Measurements from ENCODE around the gene ZNF219. TPM values are rescaled to one million over a fixed set of nuclear protein-coding genes. Genes with fewer than 3 reads are reported as not detected.
A peak's percentile ranks its signal among the peaks of the same experiment; 100 is the strongest.

Gene ZNF219
- polyA plus RNA-seq, 1 donor, result 45.2 TPM

DNA sequence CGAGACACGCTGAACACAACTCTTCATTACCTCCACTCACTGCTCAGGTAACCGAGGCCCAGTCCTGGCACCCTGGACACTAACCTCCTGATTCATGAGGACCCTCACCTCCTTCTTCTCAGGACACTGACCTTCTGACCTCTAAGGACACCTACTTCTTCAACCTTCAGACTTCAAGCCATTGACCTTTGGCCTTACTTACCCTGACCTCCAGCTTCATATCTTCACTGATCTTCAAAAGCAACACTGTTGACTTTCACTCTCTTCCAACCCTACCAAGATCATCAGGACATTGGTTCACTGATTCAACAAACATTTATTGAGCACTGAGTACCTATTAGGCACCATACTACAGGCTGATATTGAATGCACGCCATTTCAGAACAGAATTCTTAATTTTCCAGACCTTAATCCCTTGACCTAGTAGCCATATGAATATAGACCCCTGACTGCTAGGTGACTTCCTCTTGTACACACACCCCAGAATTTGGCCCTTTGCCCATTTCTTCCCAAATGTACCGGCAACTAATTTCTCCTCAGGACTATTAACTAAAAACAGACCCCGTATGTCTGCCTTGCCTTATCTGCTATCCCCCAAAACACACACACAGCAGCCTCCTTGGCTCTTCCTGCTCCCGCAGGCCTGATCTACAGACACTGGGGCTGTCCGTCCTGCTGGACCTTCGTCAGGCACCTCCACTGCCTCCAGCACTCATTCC, 22.6 kb downstream of the ZNF219 start:
- DNase-seq, result no peak
- WGBS (ENCODE audit: insufficient coverage, low lambda C conversion rate), result 57% methylated on average over 1 of the region's 9 CpGs
- Histone ChIP-seq H3K4me1 (ENCODE audit: control insufficient read depth, insufficient read depth, low read length) (peaks cover 6% of the 10 kb centered on the region), H3K27ac (ENCODE audit: low read length) (no peak overlapping the region), H3K9me3 (ENCODE audit: control insufficient read depth, low read depth, low read length) (no peaks in the 10 kb centered on the region), H3K27me3 (ENCODE audit: control insufficient read depth, insufficient read depth, low read length) (no peaks in the 10 kb centered on the region), H3K4me3 (ENCODE audit: low read length) (no peak overlapping the region), H3K36me3 (ENCODE audit: control insufficient read depth, insufficient read depth, low read length) (peaks cover 76% of the 10 kb centered on the region)

DNA sequence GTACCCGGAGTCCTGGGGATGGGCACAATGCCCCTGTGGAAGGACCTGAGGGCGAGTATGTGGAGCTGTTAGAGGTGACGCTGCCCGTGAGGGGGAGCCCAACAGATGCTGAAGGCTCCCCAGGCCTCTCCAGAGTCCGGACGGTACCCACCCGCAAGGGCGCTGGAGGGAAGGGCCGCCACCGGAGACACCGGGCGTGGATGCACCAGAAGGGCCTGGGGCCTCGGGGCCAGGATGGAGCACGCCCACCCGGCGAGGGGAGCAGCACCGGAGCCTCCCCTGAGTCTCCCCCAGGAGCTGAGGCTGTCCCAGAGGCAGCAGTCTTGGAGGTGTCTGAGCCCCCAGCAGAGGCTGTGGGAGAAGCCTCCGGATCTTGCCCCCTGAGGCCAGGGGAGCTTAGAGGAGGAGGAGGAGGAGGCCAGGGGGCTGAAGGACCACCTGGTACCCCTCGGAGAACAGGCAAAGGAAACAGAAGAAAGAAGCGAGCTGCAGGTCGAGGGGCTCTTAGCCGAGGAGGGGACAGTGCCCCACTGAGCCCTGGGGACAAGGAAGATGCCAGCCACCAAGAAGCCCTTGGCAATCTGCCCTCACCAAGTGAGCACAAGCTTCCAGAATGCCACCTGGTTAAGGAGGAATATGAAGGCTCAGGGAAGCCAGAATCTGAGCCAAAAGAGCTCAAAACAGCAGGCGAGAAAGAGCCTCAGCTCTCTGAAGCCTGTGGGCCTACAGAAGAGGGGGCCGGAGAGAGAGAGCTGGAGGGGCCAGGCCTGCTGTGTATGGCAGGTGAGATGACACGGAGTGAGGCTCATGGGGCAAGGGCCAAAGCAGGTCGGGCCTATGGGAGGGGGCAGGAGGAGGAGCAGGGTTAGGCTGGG, 23.8 kb downstream of the ZNF219 start:
- H3K36me3 ChIP-seq (ENCODE audit: control insufficient read depth, insufficient read depth, low read length), result peaks cover 65% of the 10 kb centered on the region
- WGBS (ENCODE audit: insufficient coverage, low lambda C conversion rate), result 100% methylated on average over 4 of the region's 26 CpGs
- H3K4me1 ChIP-seq (ENCODE audit: control insufficient read depth, insufficient read depth, low read length), result peaks cover 11% of the 10 kb centered on the region
- H3K27me3 ChIP-seq (ENCODE audit: control insufficient read depth, insufficient read depth, low read length), result peaks cover 2% of the 10 kb centered on the region
- no peak overlapping the region for H3K27ac ChIP-seq (ENCODE audit: low read length)
- no peak overlapping the region for H3K4me3 ChIP-seq (ENCODE audit: low read length)
- DNase-seq, result no peak
- H3K9me3 ChIP-seq (ENCODE audit: control insufficient read depth, low read depth, low read length), result no peaks in the 10 kb centered on the region

DNA sequence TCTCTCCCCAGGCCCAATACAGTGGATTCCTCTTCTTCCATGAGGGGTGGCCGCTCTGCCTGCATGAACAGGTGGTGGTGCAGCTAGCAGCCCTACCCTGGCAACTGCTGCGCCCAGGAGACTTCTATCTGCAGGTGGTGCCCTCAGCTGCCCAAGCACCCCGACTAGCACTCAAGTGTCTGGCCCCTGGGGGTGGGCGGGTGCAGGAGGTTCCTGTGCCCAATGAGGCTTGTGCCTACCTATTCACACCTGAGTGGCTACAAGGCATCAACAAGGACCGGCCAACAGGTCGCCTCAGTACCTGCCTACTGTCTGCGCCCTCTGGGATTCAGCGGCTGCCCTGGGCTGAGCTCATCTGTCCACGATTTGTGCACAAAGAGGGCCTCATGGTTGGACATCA, 24.5 kb downstream of the ZNF219 start:
- no peak overlapping the region for H3K4me3 ChIP-seq (ENCODE audit: low read length)
- no peak overlapping the region for H3K27ac ChIP-seq (ENCODE audit: low read length)
- H3K36me3 ChIP-seq (ENCODE audit: control insufficient read depth, insufficient read depth, low read length), result peaks cover 58% of the 10 kb centered on the region
- DNase-seq, result no peak
- H3K27me3 ChIP-seq (ENCODE audit: control insufficient read depth, insufficient read depth, low read length), result peaks cover 9% of the 10 kb centered on the region
- no CpG with 5 or more reads among the region's 9 CpGs for WGBS (ENCODE audit: insufficient coverage, low lambda C conversion rate)
- H3K4me1 ChIP-seq (ENCODE audit: control insufficient read depth, insufficient read depth, low read length), result peaks cover 18% of the 10 kb centered on the region
- no peaks in the 10 kb centered on the region for H3K9me3 ChIP-seq (ENCODE audit: control insufficient read depth, low read depth, low read length)

DNA sequence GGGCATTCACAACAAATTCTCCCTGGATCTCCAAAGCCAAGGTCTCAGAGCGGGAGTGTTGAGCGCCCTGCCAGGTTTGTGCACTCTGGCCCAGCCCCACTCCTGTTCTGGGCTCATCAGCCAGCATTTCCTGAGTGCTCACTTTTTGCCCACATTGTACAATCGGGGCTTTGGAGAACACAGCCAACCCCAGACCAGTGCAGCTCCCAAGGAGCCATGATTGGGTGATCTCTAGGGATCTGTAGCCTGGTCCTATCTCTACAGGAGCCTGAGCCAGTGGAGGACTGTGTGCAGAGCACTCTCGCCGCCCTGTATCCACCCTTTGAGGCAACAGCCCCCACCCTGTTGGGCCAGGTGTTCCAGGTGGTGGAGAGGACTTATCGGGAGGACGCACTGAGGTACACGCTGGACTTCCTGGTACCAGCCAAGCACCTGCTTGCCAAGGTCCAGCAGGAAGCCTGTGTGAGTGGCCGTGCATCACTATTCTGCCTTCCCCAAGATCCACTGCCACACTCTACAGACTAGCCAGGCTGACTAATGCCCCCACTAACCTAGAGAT, 25.6 kb downstream of the ZNF219 start:
- Histone ChIP-seq H3K4me1 (ENCODE audit: control insufficient read depth, insufficient read depth, low read length) (peaks cover 24% of the 10 kb centered on the region), H3K27me3 (ENCODE audit: control insufficient read depth, insufficient read depth, low read length) (peaks cover 10% of the 10 kb centered on the region), H3K4me3 (ENCODE audit: low read length) (no peak overlapping the region), H3K36me3 (ENCODE audit: control insufficient read depth, insufficient read depth, low read length) (peaks cover 47% of the 10 kb centered on the region), H3K27ac (ENCODE audit: low read length) (no peak overlapping the region), H3K9me3 (ENCODE audit: control insufficient read depth, low read depth, low read length) (no peaks in the 10 kb centered on the region)
- no CpG with 5 or more reads among the region's 9 CpGs for WGBS (ENCODE audit: insufficient coverage, low lambda C conversion rate)
- DNase-seq, result peak in 1 of 2 donors; percentile 37

DNA sequence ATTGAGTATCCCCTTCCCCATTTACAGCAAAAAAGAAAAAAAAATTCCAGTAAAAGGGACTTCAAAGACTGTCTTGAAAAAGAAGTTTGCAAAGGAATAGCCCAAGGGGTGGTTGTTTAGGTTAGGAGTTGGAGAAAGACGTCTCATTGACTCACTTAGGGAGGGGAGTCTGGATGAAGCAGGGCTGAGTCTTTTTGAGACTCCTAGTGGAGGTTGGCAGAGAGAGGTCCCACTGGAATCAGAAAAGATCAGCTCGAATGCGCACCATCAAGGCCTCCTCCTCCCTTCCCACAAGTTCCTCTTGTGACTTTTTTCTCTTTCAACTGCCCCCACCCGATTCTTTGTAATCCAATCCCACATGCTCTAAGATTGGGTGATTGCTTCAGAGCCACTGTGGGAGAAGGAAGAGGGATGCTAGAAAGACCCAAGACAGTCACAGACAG, 26.4 kb downstream of the ZNF219 start:
- H3K27ac ChIP-seq (ENCODE audit: low read length), result peak overlapping the region; percentile 86
- 43% methylated on average over 1 of the region's 4 CpGs for WGBS (ENCODE audit: insufficient coverage, low lambda C conversion rate)
- peaks cover 24% of the 10 kb centered on the region for H3K4me1 ChIP-seq (ENCODE audit: control insufficient read depth, insufficient read depth, low read length)
- no peaks in the 10 kb centered on the region for H3K9me3 ChIP-seq (ENCODE audit: control insufficient read depth, low read depth, low read length)
- H3K4me3 ChIP-seq (ENCODE audit: low read length), result peak overlapping the region; percentile 81
- no peak for DNase-seq
- peaks cover 10% of the 10 kb centered on the region for H3K27me3 ChIP-seq (ENCODE audit: control insufficient read depth, insufficient read depth, low read length)
- peaks cover 40% of the 10 kb centered on the region for H3K36me3 ChIP-seq (ENCODE audit: control insufficient read depth, insufficient read depth, low read length)

DNA sequence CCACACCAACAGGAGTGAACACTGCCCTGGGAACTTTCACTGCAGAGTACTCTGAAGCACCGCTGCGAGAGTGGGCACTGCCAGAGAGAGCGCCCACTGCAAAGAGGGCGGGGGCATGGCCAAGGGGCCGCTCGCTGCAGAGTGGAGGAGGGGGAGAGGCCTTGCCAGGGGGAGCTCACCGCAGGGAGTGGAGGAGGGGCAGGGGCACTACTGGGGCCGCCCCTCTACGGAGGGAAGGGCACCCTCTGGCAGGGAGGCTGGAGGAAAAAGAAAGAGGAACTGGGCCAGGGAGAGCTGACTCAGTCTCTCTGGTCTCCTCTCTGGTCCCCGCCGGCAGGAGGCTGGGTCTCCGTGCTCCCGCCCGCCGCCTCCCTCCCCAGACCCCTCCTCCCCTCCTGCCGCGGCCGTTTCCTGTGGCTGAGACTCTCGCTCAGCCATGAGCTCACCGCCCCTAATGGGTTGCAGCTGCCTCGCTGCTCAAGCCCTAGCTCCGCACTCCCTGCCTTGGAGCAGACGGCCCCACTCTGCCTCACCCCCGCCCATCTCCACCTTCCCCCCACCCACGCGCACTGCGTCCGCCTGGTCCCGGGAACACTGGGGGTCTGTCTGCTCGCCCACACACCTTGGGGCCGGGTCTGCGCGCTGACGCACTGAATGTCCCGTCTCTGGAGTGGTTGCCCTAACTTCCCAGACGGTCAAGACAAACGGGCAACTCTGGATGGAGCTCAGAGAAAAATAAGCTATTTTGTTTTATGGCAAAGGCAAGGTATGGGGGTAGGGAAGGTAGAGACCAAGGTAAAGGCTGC, 27.0 kb downstream of the ZNF219 start:
- Histone ChIP-seq H3K36me3 (ENCODE audit: control insufficient read depth, insufficient read depth, low read length) (peaks cover 34% of the 10 kb centered on the region), H3K4me1 (ENCODE audit: control insufficient read depth, insufficient read depth, low read length) (peaks cover 24% of the 10 kb centered on the region), H3K27me3 (ENCODE audit: control insufficient read depth, insufficient read depth, low read length) (peaks cover 10% of the 10 kb centered on the region), H3K9me3 (ENCODE audit: control insufficient read depth, low read depth, low read length) (no peaks in the 10 kb centered on the region), H3K27ac (ENCODE audit: low read length) (peak overlapping the region; percentile 86), H3K4me3 (ENCODE audit: low read length) (peak overlapping the region; percentile 81)
- peak; percentile 79 to 86 for DNase-seq
- 10% methylated on average over 2 of the region's 37 CpGs for WGBS (ENCODE audit: insufficient coverage, low lambda C conversion rate)

DNA sequence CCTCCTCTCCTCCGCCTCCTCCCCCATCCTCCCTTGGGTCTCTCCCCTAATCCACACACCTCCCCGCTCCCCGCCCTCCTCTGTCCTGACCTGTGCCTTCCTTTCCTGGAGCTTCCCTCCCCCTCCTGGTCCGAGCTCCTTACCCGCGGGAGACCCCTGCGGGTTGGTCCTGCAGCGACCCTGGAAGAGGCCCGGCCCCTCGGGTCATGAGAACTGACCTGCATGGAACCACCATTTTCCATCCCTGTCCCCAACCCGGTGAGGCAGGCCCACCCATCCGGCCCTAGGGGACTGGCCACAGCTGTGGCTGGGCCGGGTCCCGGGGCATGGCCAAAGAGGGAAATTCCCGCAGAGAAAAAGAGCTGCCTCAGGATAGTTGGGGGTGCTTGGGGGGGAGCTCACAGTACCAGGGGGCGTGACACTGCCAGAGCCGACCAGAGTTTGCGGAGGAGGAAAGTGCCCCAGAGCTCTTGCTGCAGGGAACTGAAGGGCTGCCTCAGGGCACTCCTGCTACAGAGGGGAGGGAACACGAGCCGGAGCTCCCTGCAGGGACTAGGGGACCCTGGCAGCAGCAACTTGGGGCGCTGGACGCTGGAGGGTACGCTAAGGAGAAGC, 27.7 kb downstream of the ZNF219 start:
- Histone ChIP-seq H3K9me3 (ENCODE audit: control insufficient read depth, low read depth, low read length) (no peaks in the 10 kb centered on the region), H3K27ac (ENCODE audit: low read length) (peak overlapping the region; percentile 86), H3K4me1 (ENCODE audit: control insufficient read depth, insufficient read depth, low read length) (peaks cover 24% of the 10 kb centered on the region), H3K4me3 (ENCODE audit: low read length) (peak overlapping the region; percentile 81), H3K36me3 (ENCODE audit: control insufficient read depth, insufficient read depth, low read length) (peaks cover 26% of the 10 kb centered on the region), H3K27me3 (ENCODE audit: control insufficient read depth, insufficient read depth, low read length) (peaks cover 10% of the 10 kb centered on the region)
- WGBS (ENCODE audit: insufficient coverage, low lambda C conversion rate), result no CpG with 5 or more reads among the region's 23 CpGs
- DNase-seq, result peak; percentile 32 to 59

DNA sequence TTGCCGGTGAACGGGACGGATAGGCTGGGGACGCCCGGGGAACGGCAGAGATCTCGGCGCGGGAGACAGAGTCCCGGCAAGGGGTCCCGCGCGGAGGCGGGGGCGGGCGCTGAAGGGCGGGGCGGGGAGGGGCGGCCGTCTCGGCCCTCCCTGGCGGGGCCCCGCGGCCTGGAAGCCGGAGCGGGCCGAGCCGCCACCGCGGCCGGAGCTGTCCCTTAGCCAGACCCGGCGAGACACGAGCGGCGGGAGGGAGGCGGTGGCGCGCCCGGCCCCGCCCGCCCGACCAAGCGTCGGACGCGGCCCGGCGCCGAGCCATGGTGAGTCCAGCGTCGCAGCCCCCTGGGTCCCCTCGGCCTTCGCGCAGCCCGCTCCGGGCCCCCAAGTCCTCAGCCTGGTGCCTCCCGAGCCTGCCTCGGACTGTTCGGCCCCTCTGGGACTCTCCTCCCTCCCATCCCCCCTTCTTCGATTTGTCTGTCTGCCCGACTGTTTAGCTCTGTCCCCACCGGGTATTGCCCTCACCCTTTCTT, 28.3 kb downstream of the ZNF219 start, which contains the start of gene ARHGEF40:
TSS of gene ARHGEF40 (plus strand) at position 222 of the 527 bp plus-strand sequence. CDS start at position 315, 93 bp downstream.
- Histone ChIP-seq H3K27me3 (ENCODE audit: control insufficient read depth, insufficient read depth, low read length) (peaks cover 10% of the 10 kb centered on the region), H3K27ac (ENCODE audit: low read length) (peak within 1 kb of the TSS; percentile 86), H3K4me3 (ENCODE audit: low read length) (peak within 1 kb of the TSS; percentile 81), H3K4me1 (ENCODE audit: control insufficient read depth, insufficient read depth, low read length) (peaks cover 24% of the 10 kb centered on the region), H3K36me3 (ENCODE audit: control insufficient read depth, insufficient read depth, low read length) (peaks cover 21% of the 10 kb centered on the region), H3K9me3 (ENCODE audit: control insufficient read depth, low read depth, low read length) (no peaks in the 10 kb centered on the region)
- WGBS (ENCODE audit: insufficient coverage, low lambda C conversion rate), result no CpG with 5 or more reads among the region's 63 CpGs
- peak; percentile 25 to 68 for DNase-seq

DNA sequence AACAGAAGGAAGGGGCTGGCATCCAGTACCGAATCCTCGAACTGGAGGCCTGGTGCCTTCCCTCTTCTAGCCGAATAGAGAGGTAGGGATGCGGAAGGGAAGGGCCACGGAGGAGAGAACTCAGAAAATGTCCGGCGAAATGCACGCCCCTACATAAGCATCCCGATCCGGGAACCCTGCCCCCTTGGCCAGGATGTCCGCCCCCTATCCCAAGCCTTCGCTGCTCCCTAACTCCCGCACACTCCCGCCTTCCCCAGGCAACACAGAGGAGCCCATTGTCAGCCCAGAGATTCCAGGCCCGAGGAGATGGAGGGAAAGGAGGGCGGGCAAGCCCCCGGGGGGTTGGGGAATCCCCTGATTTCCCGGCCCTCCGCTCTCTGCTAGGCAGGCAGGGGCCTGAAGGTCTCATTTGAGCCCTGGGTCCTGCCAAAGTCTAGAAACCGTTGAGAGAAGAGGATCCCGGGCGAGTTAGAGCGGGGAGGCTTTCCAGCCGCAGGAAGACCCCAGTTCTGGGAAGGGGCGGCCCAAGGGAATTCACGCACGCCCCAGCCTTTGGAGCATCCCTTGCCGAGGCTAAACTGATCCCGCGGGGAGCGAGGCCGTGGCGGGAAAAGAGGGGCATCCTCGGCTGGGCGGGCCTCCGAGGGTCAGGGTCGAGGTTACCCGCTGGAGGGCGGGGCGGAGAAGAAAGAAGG, 28.9 kb downstream of the ZNF219 start:
- no CpG with 5 or more reads among the region's 40 CpGs for WGBS (ENCODE audit: insufficient coverage, low lambda C conversion rate)
- DNase-seq, result peak; percentile 37 to 60
- H3K4me1 ChIP-seq (ENCODE audit: control insufficient read depth, insufficient read depth, low read length), result peaks cover 24% of the 10 kb centered on the region

More for the DNA sequence above, 28.9 kb downstream of the ZNF219 start:
- Histone ChIP-seq H3K9me3 (ENCODE audit: control insufficient read depth, low read depth, low read length) (no peaks in the 10 kb centered on the region), H3K27me3 (ENCODE audit: control insufficient read depth, insufficient read depth, low read length) (peaks cover 10% of the 10 kb centered on the region), H3K4me3 (ENCODE audit: low read length) (peak overlapping the region; percentile 60), H3K27ac (ENCODE audit: low read length) (peak overlapping the region; percentile 78), H3K36me3 (ENCODE audit: control insufficient read depth, insufficient read depth, low read length) (peaks cover 15% of the 10 kb centered on the region)
